ENCODE results near the gene CENPO.
"Not testable (repeated sequence)": the region's sequence is repeated elsewhere in the genome, so short reads cannot be mapped to it uniquely, and the experiment has no call there.

Gene CENPO

GRCh38 chr2:24791452-24791851 is 1.8 kb upstream of the CENPO start:
- DNase-seq, result no peak

- no peak for DNase-seq
Measured at GRCh38 chr2:24792542-24792873, 717 bp upstream of the CENPO start.

- no peak for DNase-seq
Measured at GRCh38 chr2:24793761-24794435, 673 bp downstream of the CENPO start.

GRCh38 chr2:24797644-24798043 is 4.4 kb downstream of the CENPO start:
- no peak for DNase-seq

- not testable (repeated sequence) for DNase-seq
Measured at GRCh38 chr2:24800487-24800886, 7.3 kb downstream of the CENPO start.

- not testable (repeated sequence) for DNase-seq
Measured at GRCh38 chr2:24805811-24806660, 12.8 kb downstream of the CENPO start.

- DNase-seq, result no peak
Measured at GRCh38 chr2:24806661-24807036, 13.4 kb downstream of the CENPO start.

- DNase-seq, result no peak
Measured at GRCh38 chr2:24809316-24810007, 16.2 kb downstream of the CENPO start.

GRCh38 chr2:24813691-24814137 is 20.5 kb downstream of the CENPO start:
- DNase-seq, result no peak

- DNase-seq, result no peak
Measured at GRCh38 chr2:24814516-24814915, 21.3 kb downstream of the CENPO start.

- no peak for DNase-seq
Measured at GRCh38 chr2:24815171-24815570, 21.9 kb downstream of the CENPO start.

- no peak for DNase-seq
Measured at GRCh38 chr2:24816404-24816803, 23.2 kb downstream of the CENPO start.

- no peak for DNase-seq
Measured at GRCh38 chr2:24816884-24817283, 23.7 kb downstream of the CENPO start.

- no peak for DNase-seq
Measured at GRCh38 chr2:24818721-24819167, 25.5 kb downstream of the CENPO start.

- no peak for DNase-seq
Measured at GRCh38 chr2:24819442-24820174, 26.4 kb downstream of the CENPO start.

- DNase-seq, result no peak
Measured at GRCh38 chr2:24820175-24820513, 26.9 kb downstream of the CENPO start.

- no peak for DNase-seq
Measured at GRCh38 chr2:24820598-24821432, 27.6 kb downstream of the CENPO start.

- DNase-seq, result no peak
Measured at GRCh38 chr2:24821433-24821891, 28.2 kb downstream of the CENPO start.

GRCh38 chr2:24822049-24822706 is 29.0 kb downstream of the CENPO start:
- DNase-seq, result no peak

GRCh38 chr2:24824071-24824588 is 30.9 kb downstream of the CENPO start:
- no peak for DNase-seq

All from right hindlimb (tissue), 1 donor.